Activated naive CD4-positive, alpha-beta T cell treated with anti-CD3 and anti-CD28 coated beads, Interleukin-2, amount 50 U/mL, for 72 hours (primary cell): ENCODE data around the gene MPC1. TPM values are rescaled to one million over a fixed set of nuclear protein-coding genes. Genes with fewer than 3 reads are reported as not detected.
"Not testable (repeated sequence)": the region's sequence is repeated elsewhere in the genome, so short reads cannot be mapped to it uniquely, and the experiment has no call there.

ENCODE experiments used
- ATAC-seq, 2 donors: fragments of 150-1000 bp; cut with Tn5 transposase; 2 replicates each; pipeline ENCODE4 v1.10.0; 2021; ENCODE audit warnings: mild to moderate bottlenecking in 2 of 2, moderate library complexity in 2 of 2
- DNase-seq, 2 donors: peaks; one replicate each; pipeline ENCODE4 v3.0.0; 2021 to 2022; ENCODE audit warnings: low spot score in 2 of 2
- H3K27ac Mint-ChIP-seq, 2 donors: one replicate each; pipeline ENCODE4 v1.8.0; 2022; ENCODE audit warnings: mild to moderate bottlenecking in 2 of 2, mixed read lengths in 2 of 2
- H3K36me3 Mint-ChIP-seq, 2 donors: one replicate each; pipeline ENCODE4 v1.8.0; 2022; ENCODE audit warnings: mixed read lengths in 2 of 2
- H3K9me3 Mint-ChIP-seq, 2 donors: one replicate each; pipeline ENCODE4 v1.8.0; 2022; ENCODE audit warnings: mixed read lengths in 2 of 2
- total RNA-seq, 2 donors: library from RNA; stranded (reverse); gene quantifications; one replicate each; pipeline ENCODE4 v1.2.3, GENCODE V29; 2022

Gene MPC1
- total RNA-seq, 2 donors from 2014 or later, result 11.9 to 22.9 TPM

- DNase-seq (no peak), ATAC-seq (no peak)
- no peaks in the 10 kb centered on the region for H3K36me3 Mint-ChIP-seq
- no peak overlapping the region for H3K27ac Mint-ChIP-seq
- no peaks in the 10 kb centered on the region for H3K9me3 Mint-ChIP-seq
Observed at GRCh38 chr6:166393535-166393823, 10.7 kb upstream of the MPC1 start.

DNA sequence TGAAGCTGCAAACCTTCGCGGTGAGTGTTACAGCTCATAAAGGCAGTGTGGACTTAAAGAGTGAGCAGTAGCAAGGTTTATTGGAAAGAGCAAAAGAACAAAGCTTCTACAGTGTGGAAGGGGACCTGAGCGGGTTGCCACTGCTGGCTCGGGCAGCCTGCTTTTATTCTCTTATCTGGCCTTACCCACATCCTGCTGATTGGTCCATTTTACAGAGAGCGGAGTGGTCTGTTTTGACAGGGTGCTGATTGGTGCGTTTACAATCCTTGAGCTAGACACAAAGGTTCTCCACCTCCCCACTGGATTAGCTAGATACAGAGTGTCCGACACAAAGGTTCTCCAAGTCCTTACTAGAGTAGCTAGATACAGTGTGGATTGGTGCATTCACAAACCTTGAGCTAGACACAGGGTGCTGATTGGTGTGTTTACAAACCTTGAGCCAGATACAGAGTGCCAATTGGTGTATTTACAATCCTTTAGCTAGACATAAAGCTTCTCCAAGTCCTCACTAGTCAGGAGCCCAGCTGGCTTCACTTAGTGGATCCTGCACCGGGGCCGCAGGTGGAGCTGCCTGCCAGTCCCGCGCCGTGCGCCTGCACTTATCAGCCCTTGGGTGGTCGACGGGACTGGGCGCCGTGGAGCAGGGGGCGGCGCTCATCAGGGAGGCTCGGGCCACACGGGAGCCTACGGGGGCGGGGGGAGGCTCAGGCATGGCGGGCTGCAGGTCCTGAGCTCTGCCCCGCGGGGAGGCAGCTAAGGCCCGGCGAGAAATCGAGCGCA lies 10.2 kb upstream of the MPC1 start:
- DNase-seq, H3K36me3 Mint-ChIP-seq, H3K9me3 Mint-ChIP-seq, ATAC-seq, H3K27ac Mint-ChIP-seq: not testable (repeated sequence)

DNA sequence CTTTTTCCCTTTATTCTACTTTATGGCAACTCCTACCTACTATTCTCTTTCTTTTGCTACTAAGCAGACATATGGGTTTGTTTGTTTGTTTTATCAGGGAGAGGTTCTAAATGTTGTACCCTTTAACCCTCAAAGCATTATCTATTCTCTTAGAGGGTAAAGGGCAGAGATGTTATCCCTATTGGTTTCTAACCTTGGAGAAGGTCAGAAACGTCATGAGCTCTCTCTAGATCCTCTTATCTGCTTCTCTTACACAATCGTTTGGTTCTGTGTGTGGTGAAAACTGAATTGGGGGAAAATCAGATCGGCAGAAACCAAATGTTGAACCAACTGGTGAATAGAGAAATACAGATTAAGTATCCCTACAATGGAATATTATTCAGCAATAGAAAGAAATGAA lies 6.4 kb upstream of the MPC1 start:
- DNase-seq, result no peak
- no peaks in the 10 kb centered on the region for H3K9me3 Mint-ChIP-seq
- ATAC-seq, result no peak
- H3K36me3 Mint-ChIP-seq, result no peaks in the 10 kb centered on the region
- no peak overlapping the region for H3K27ac Mint-ChIP-seq

- Mint-ChIP-seq H3K9me3 (no peaks in the 10 kb centered on the region), H3K27ac (no peak overlapping the region), H3K36me3 (no peaks in the 10 kb centered on the region)
- ATAC-seq (no peak), DNase-seq (no peak)
Observed at GRCh38 chr6:166388290-166389004, 5.7 kb upstream of the MPC1 start.

GRCh38 chr6:166387642-166388289 lies 5.0 kb upstream of the MPC1 start:
- no peaks in the 10 kb centered on the region for H3K36me3 Mint-ChIP-seq
- ATAC-seq (no peak), DNase-seq (no peak)
- no peak overlapping the region for H3K27ac Mint-ChIP-seq
- H3K9me3 Mint-ChIP-seq, result no peaks in the 10 kb centered on the region

DNA sequence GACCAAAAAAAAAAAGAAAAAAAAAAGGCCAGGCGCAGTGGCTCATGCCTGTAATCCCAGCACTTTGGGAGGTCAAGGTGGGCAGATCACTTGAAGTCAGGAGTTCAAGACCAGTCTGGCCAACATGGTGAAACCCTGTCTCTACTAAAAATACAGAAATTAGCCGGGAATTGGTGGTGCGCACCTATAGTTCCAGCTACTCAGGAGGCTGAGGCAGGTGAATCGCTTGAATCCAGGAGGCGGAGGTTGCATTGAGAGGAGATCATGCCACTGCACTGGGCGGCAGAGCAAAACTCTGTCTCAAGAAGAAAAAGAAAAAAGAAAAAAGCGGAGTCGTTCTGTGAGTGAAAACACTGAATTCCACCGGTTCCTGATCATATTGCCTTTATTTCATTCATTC lies 4.4 kb upstream of the MPC1 start:
- DNase-seq, ATAC-seq, H3K27ac Mint-ChIP-seq, H3K36me3 Mint-ChIP-seq, H3K9me3 Mint-ChIP-seq: not testable (repeated sequence)

GRCh38 chr6:166386111-166386510 lies 3.4 kb upstream of the MPC1 start:
- ATAC-seq (no peak), DNase-seq (no peak)
- H3K27ac Mint-ChIP-seq, result no peak overlapping the region
- peaks cover 0 to 7% of the 10 kb centered on the region in 2 donors for H3K36me3 Mint-ChIP-seq
- no peaks in the 10 kb centered on the region for H3K9me3 Mint-ChIP-seq

DNA sequence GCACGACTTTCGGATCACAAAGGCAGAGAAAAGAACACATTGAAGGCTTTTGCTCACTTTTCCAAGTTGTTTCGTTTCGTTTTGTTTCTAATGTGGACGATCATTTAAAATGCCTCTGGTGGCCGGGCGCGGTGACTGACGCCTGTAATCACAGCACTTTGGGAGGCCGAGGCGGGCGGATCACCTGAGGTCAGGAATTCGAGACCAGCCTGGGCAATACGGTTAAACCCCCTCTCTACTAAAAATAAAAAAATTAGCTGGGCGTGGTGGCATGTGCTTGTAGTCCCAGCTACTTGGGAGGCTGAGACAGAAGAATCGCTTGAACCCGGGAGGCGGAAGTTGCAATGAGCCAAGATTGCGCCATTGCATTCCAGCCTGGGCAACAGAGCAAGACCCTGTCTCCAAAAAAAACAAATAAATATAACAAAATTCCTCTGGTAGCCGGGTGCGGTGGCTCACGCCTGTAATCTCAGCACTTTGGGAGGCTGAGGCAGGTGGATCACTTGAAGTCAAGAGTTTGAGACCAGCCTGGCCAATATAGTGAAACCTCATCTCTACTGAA lies 1.1 kb upstream of the MPC1 start:
- peak overlapping the region; percentile 44 to 57 for H3K27ac Mint-ChIP-seq
- peak in 1 of 2 donors; percentile 19 for DNase-seq

DNA sequence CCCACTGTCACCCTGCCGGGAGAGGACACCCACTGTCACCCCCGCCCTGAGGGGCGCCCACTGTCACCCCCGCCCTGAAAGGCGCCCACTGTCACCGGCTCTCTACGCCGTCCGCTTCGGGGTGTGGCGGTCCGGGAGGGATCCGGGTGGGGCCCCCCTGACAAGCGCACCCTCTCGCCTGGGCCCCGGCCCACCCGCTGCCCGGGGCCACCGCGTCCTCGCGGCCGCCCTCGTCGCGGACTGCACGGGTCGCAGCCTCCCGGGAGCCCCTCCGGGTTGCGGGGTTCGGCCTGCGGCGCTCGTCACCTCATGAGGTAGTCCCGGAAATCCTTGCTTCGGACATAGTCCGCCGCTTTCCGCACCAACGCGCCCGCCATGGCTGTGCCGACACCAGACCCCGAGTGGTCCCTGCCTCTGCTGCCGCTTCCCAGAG lies 224 bp downstream of the MPC1 start:
- peak in 1 of 2 donors; percentile 16 for ATAC-seq

More for the DNA sequence above, 1.1 kb upstream of the MPC1 start:
- H3K9me3 Mint-ChIP-seq, ATAC-seq, H3K36me3 Mint-ChIP-seq: not testable (repeated sequence)

DNA sequence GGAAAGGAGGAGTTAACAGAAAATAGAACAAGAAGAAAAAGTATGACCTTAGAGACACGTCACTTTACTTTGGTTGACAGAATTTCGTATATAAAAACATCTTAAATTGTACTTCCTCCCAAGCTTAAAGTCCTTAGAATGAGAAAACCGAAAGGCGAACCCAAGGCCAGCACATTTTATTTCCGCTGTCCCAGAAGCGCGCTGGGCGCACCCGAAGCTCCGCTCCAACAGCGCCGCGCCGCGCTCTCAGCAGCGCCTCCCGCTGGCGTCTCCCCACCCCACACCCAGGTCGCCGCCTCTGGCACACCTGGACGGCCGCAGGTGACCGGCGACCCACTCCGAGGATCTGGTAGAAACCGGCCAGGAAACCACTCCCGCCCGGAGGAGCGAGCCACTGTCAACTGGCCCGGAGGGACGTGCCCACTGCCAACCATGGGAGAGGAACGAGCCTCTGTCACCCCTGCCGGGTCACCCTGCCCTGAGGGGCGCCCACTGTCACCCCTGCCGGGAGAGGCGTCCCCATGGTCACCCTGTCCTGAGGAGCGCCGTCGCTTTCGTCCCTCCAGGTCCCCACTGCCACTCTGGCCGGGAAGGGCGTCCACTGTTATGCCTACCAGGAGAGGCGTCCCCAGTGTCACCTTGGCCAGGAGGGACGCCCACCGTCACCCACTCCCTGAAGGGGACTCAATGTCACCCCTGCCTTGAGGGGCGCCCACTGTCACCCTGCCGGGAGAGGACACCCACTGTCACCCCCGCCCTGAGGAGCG lies 824 bp downstream of the MPC1 start:
- ATAC-seq (peak; percentile 25 to 46), DNase-seq (peak; percentile 72 to 84)
- H3K9me3 Mint-ChIP-seq, result no peaks in the 10 kb centered on the region
- peaks cover 0 to 7% of the 10 kb centered on the region in 2 donors for H3K36me3 Mint-ChIP-seq
- H3K27ac Mint-ChIP-seq, result peak overlapping the region; percentile 2 to 86

More for the DNA sequence above, 224 bp downstream of the MPC1 start:
- Mint-ChIP-seq H3K27ac (peak overlapping the region in 1 of 2 donors; percentile 86), H3K9me3 (no peaks in the 10 kb centered on the region), H3K36me3 (peaks cover 0 to 7% of the 10 kb centered on the region in 2 donors)
- DNase-seq, result no peak

DNA sequence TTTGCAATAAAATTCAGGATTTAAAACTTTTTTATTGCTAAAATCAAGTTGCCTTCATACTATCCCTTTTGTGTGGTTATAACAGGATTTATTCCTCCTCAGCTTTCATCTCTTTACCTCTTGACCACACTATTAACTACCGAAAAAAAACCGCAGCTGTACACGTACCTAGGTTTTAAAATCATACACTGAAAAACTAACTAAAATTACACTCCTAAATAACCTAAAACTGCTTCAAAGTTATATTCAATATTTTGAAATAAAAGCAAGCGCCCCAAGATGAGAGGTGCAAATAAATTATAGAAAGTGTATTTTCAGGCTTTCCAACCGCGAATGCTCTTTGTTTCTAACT lies 1.4 kb downstream of the MPC1 start:
- H3K27ac Mint-ChIP-seq, result peak overlapping the region; percentile 2 to 86
- H3K36me3 Mint-ChIP-seq, result peaks cover 0 to 7% of the 10 kb centered on the region in 2 donors
- ATAC-seq (no peak), DNase-seq (no peak)
- H3K9me3 Mint-ChIP-seq, result no peaks in the 10 kb centered on the region

- ATAC-seq (no peak), DNase-seq (no peak)
- Mint-ChIP-seq H3K9me3 (no peaks in the 10 kb centered on the region), H3K36me3 (peaks cover 0 to 7% of the 10 kb centered on the region in 2 donors), H3K27ac (no peak overlapping the region)
Observed at GRCh38 chr6:166379800-166380199, 2.9 kb downstream of the MPC1 start.

- ATAC-seq (no peak), DNase-seq (no peak)
- H3K9me3 Mint-ChIP-seq, result no peaks in the 10 kb centered on the region
- peaks cover 0 to 7% of the 10 kb centered on the region in 2 donors for H3K36me3 Mint-ChIP-seq
- no peak overlapping the region for H3K27ac Mint-ChIP-seq
Observed at GRCh38 chr6:166379103-166379586, 3.6 kb downstream of the MPC1 start.

- Mint-ChIP-seq H3K9me3 (no peaks in the 10 kb centered on the region), H3K27ac (no peak overlapping the region), H3K36me3 (peaks cover 0 to 7% of the 10 kb centered on the region in 2 donors)
- DNase-seq (no peak), ATAC-seq (no peak)
Observed at GRCh38 chr6:166377721-166378120, 5.0 kb downstream of the MPC1 start.

- peak in 1 of 2 donors; percentile 43 for ATAC-seq
- H3K36me3 Mint-ChIP-seq, result no peaks in the 10 kb centered on the region
- H3K9me3 Mint-ChIP-seq, result no peaks in the 10 kb centered on the region
- DNase-seq, result no peak
- H3K27ac Mint-ChIP-seq, result no peak overlapping the region
Observed at GRCh38 chr6:166375013-166375412, 7.7 kb downstream of the MPC1 start.

GRCh38 chr6:166370489-166370888 lies 12.3 kb downstream of the MPC1 start:
- H3K27ac Mint-ChIP-seq, result no peak overlapping the region
- no peak for DNase-seq
- H3K36me3 Mint-ChIP-seq, result no peaks in the 10 kb centered on the region
- ATAC-seq, result no peak
- H3K9me3 Mint-ChIP-seq, result no peaks in the 10 kb centered on the region
